Endodermal cell (in vitro differentiated cells): Measurements from ENCODE around the gene NPAS3. TPM values are rescaled to one million over a fixed set of nuclear protein-coding genes. Genes with fewer than 3 reads are reported as not detected.

Experiments used
- DNase-seq: peaks from one replicate; pipeline ENCODE4 v3.0.0-alpha.2; 2017
- H3K27ac ChIP-seq: 2 replicates; pipeline ENCODE4 v1.5.1; 2013; ENCODE audit warnings: mild to moderate bottlenecking, low read depth, low read length, moderate library complexity
- H3K27me3 ChIP-seq: 2 replicates; pipeline ENCODE4 v1.6.1; 2013; ENCODE audit warnings: mild to moderate bottlenecking, low read length, moderate library complexity; ENCODE audit not compliant: insufficient read depth, control insufficient read depth, poor library complexity, severe bottlenecking
- H3K36me3 ChIP-seq: 2 replicates; pipeline ENCODE4 v1.7.0; 2013; ENCODE audit warnings: mild to moderate bottlenecking, low read length, moderate library complexity; ENCODE audit not compliant: control insufficient read depth, insufficient read depth
- H3K4me1 ChIP-seq: one replicate; pipeline ENCODE4 v1.7.0; 2013; ENCODE audit warnings: low read length; ENCODE audit not compliant: control insufficient read depth, insufficient read depth
- H3K4me3 ChIP-seq: 2 replicates; pipeline ENCODE4 v1.5.1; 2013; ENCODE audit warnings: mild to moderate bottlenecking, low read length, moderate library complexity
- H3K9ac ChIP-seq: 2 replicates; pipeline ENCODE4 v1.6.1; 2013; ENCODE audit warnings: mild to moderate bottlenecking, low read length, moderate library complexity; ENCODE audit not compliant: poor library complexity, severe bottlenecking; ENCODE audit errors: extremely low read depth
- H3K9me3 ChIP-seq: 2 replicates; pipeline ENCODE4 v1.6.1; 2013; ENCODE audit warnings: mild to moderate bottlenecking, low read length, moderate library complexity; ENCODE audit not compliant: control insufficient read depth
- H3K27ac Mint-ChIP-seq: 2 replicates; pipeline ENCODE4 v1.8.0; 2020; ENCODE audit warnings: mixed read lengths
- H3K27me3 Mint-ChIP-seq: 2 replicates; pipeline ENCODE4 v1.8.0; 2021; ENCODE audit warnings: mild to moderate bottlenecking, mixed read lengths; ENCODE audit not compliant: insufficient read depth
- H3K36me3 Mint-ChIP-seq: 2 replicates; pipeline ENCODE4 v1.8.0; 2020; ENCODE audit warnings: low read depth, mixed read lengths
- H3K4me1 Mint-ChIP-seq: 2 replicates; pipeline ENCODE4 v1.8.0; 2020; ENCODE audit warnings: mixed read lengths
- H3K4me3 Mint-ChIP-seq: 2 replicates; pipeline ENCODE4 v1.8.0; 2020; ENCODE audit warnings: mild to moderate bottlenecking, moderate library complexity, mixed read lengths
- H3K9me3 Mint-ChIP-seq: 2 replicates; pipeline ENCODE4 v1.8.0; 2020; ENCODE audit warnings: mild to moderate bottlenecking, mixed read lengths
- CTCF ChIP-seq: fragments of 200-600 bp; sonication (generic); conservative IDR thresholded peaks from 2 replicates; pipeline ENCODE4 v1.5.0; 2021; ENCODE audit warnings: antibody characterized with exemption, mild to moderate bottlenecking
- WGBS, 2 experiments: methylation state at CpG; one replicate each; pipeline versions ENCODE4 v1.1.5 to v1.1.7; 2013; ENCODE audit warnings: missing lambda C conversion rate in 2 of 2, mixed read lengths in 1 of 2; ENCODE audit not compliant: insufficient coverage in 1 of 2, insufficient read length in 1 of 2; 5-methylcytosine and 5-hydroxymethylcytosine counted together
- total RNA-seq, 2 donors: library from RNA; stranded (reverse); fragmentation: NEBNext Ultra II Directional in 1 of 2; extraction: Animal tissue kit (Norgen Biotek cat#: 25700) in 1 of 2; gene quantifications; 2 replicates in 1 of 2; 3 replicates in 1 of 2; pipeline ENCODE4 v1.2.1, GENCODE V29; 2021

NPAS3 gene
- total RNA-seq, 2 donors from 2014 or later: 1.4 to 1.6 TPM

DNA sequence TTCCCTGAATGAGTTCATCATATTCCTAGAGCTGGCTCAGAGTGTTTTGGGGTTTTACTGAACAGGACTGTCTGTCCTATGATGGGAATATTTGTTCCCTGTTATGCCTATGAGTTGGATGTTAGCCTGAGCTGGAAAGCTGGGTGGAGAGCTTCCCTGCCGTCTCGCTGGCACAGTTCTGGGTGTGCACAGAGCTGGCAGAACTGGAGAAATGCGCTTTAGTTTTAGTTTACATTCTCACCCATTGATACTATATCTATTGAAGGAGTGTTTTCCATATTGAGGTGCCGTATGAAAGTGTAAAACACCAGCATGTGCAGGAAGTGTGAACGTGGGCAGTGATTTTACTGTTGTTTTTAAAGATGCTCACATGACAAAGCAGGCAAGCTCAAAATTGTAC lies 549.9 kb downstream of the NPAS3 start:
- H3K27ac ChIP-seq: no peak overlapping the region
- no peak overlapping the region for H3K4me3 ChIP-seq
- no peak overlapping the region for H3K27ac Mint-ChIP-seq
- peaks cover 3% of the 10 kb centered on the region for H3K4me1 ChIP-seq
- peaks cover 32% of the 10 kb centered on the region for H3K27me3 Mint-ChIP-seq
- H3K9me3 Mint-ChIP-seq: no peaks in the 10 kb centered on the region
- no peaks in the 10 kb centered on the region for H3K36me3 Mint-ChIP-seq
- H3K9me3 ChIP-seq: no peaks in the 10 kb centered on the region
- no peaks in the 10 kb centered on the region for H3K36me3 ChIP-seq
- H3K4me1 Mint-ChIP-seq: peaks cover 23% of the 10 kb centered on the region
- whole genome bisulfite sequencing, 2 experiments: 83 to 86% methylated on average over 2 to 4 of the region's 5 CpGs
- H3K4me3 Mint-ChIP-seq: no peak overlapping the region
- no peak overlapping the region for H3K9ac ChIP-seq
- no peak for DNase-seq
- TF ChIP-seq CTCF: no peak
- no peaks in the 10 kb centered on the region for H3K27me3 ChIP-seq

DNA sequence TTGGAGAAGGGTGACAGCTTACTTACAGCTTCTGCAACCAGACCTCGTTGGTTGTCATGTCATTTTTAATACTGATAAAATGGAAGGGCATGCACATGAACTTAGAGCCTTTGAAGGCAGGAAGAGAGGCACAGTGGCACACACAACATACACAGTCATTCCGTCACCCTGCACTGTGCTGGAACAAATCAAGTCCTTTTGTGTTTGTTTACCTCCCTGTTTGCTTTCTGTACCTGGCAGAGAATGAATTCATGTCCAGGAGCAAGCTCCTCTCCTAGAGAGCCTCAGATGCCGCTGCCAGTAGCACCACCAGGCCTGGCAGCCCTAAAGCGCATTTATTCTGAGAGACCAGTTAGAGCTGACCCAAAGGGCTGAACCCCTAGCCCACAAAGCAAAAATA lies 551.9 kb downstream of the NPAS3 start:
- peaks cover 3% of the 10 kb centered on the region for H3K4me1 ChIP-seq
- H3K36me3 ChIP-seq: no peaks in the 10 kb centered on the region
- no peaks in the 10 kb centered on the region for H3K9me3 ChIP-seq
- DNase-seq: no peak
- 83 to 95% methylated on average over 3 to 4 of the region's 4 CpGs for WGBS, 2 experiments
- no peaks in the 10 kb centered on the region for H3K27me3 ChIP-seq
- Mint-ChIP-seq H3K36me3 (peaks cover 2% of the 10 kb centered on the region), H3K9me3 (peaks cover 8% of the 10 kb centered on the region), H3K27me3 (peaks cover 47% of the 10 kb centered on the region), H3K4me1 (peaks cover 16% of the 10 kb centered on the region), H3K27ac (no peak overlapping the region), H3K4me3 (no peak overlapping the region)
- no peak overlapping the region for H3K9ac ChIP-seq
- H3K4me3 ChIP-seq: no peak overlapping the region
- H3K27ac ChIP-seq: no peak overlapping the region
- no peak for TF ChIP-seq CTCF

GRCh38 chr14:33491112-33491511 lies 552.4 kb downstream of the NPAS3 start:
- H3K36me3 ChIP-seq: no peaks in the 10 kb centered on the region
- H3K36me3 Mint-ChIP-seq: peaks cover 2% of the 10 kb centered on the region
- no peak overlapping the region for H3K27ac ChIP-seq
- H3K9ac ChIP-seq: no peak overlapping the region
- WGBS, 2 experiments: 97 to 100% methylated on average over 1 to 4 of the region's 4 CpGs
- no peak overlapping the region for H3K4me3 ChIP-seq
- peaks cover 3% of the 10 kb centered on the region for H3K4me1 ChIP-seq
- peaks cover 15% of the 10 kb centered on the region for H3K4me1 Mint-ChIP-seq
- no peak overlapping the region for H3K4me3 Mint-ChIP-seq
- peaks cover 10% of the 10 kb centered on the region for H3K9me3 Mint-ChIP-seq
- H3K27ac Mint-ChIP-seq: no peak overlapping the region
- no peak for TF ChIP-seq CTCF
- peaks cover 48% of the 10 kb centered on the region for H3K27me3 Mint-ChIP-seq
- no peaks in the 10 kb centered on the region for H3K9me3 ChIP-seq
- no peak for DNase-seq
- no peaks in the 10 kb centered on the region for H3K27me3 ChIP-seq
